GM18867 (cell line): ENCODE results near the gene CDC25A.

Experiments
- ATAC-seq: cut with Tn5 transposase; IDR thresholded peaks from one replicate; pipeline ENCODE4 v1.9.1; 2021; ENCODE audit warnings: mild to moderate bottlenecking, moderate library complexity; ENCODE audit not compliant: unreplicated experiment

The CDC25A gene

DNA sequence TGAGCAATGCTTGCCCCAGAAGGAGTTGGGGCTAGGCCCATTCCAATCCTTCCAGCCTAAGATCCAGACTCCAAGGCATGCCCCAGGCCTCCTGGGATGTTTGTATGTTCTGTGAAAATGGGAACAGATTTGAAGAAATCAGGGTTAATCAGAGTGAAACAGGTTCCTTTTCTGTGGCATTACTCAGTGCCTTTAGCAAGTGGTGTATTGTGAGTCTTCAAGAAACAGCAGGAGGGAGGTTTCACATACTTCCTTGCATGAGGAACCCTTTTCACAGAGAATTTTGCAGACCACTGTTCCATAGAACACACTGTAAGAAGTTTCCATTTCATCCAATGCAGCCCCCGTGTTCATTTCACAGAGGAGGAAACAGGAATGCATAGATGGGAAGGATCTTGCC lies 8.4 kb upstream of the CDC25A start:
- no peak for ATAC-seq

GRCh38 chr3:48194446-48195071 lies 6.3 kb upstream of the CDC25A start:
- ATAC-seq = no peak

GRCh38 chr3:48190911-48191310 lies 2.7 kb upstream of the CDC25A start:
- no peak for ATAC-seq

DNA sequence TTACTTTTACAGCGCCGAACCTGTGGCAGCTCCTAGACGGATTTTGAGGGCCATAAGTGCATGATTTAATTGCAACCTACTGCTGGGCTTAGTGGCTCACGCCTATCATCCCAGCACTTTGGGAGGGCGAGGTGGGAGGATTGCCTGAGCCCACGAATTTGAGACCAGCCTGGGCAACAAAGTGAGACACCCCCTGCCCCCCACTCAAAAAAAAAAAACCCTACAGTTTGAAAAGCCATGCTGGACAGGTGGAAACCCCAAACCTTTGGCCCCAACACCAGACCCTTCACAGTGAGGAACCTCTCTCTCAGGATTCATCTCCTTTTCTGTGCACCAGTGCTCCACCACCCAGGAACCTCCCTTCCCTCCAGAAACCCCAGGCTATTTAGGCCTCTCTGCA lies 1.1 kb upstream of the CDC25A start:
- ATAC-seq = no peak

DNA sequence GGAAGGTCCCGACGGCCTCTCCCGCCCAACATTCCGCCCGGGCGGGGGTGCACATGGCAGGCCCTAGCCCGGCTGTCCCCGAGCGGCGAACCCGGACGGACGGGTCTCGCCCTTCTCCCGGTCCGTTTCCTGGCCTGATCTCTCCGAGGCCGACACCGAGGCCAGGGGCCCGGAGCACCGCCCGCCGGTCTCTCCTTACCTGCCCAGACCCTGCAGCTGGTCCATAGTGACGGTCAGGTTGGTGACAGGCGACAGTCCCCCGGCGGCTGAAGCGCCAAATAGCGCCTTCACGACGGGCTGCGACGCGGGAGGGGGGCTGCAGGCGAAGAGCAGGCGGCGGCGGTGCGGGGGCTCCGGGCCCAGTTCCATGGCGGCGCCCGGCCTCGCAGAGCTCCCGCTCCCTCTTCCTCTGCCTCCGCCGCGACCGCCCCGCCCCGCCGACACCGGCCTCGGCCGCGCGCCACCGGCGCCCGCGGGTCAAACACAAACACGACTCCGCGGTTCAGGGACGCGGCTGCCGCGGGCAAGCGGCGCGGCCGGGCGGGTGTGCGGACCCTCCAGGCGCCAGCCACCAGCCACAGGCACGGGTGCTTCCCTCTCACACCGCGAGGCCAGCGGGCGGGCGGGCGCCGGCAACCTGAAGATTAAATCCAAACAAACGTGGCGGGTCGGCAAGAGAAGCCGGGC lies 495 bp downstream of the CDC25A start:
- ATAC-seq = peak; percentile 25

DNA sequence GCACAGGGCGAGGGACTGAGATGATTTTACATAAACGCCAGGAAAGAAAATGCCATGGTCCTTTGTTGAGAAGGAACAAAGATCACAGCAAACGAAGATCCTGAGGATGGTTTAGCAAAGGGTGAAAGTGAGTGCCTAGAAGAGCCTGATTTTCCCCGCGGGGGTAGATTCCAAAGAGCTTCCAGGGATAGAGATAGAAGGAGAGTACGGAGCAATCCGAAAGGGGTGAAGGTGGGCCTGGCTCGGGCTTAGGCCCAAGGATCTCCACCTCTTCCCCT lies 977 bp downstream of the CDC25A start:
- ATAC-seq = no peak

DNA sequence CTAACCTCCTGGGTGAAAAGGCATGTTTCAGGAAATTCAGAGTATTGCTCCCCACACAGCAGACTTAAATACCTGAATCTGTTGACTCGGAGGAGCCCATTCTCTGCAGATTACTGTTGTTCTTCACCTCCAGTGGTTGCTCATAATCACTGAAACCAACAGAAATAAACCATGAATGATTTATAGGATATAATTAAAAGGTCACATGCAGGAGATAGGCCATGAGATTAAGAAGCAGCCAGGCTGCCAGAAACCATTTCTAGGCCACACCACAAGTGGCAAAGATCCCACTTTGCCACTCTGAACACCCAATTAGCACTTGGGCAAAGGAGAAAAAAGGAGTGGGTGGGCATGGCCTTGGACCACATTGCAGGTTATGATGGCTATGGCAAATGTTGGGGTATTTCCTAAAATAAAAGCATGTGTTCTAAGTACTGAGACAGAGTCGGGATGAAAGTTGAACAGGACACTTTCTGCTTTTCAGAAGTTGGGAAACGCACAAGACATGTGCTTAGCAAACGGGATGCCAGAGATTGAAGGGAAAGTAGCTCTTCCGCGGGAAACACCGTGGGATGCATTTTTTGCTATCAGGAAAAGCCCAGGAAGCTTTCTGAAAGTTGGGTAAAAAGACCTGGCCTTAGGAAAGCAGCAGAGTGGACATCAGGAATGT lies 1.5 kb downstream of the CDC25A start:
- ATAC-seq = no peak

- ATAC-seq = no peak
Observed at GRCh38 chr3:48185129-48185528, 3.1 kb downstream of the CDC25A start.

GRCh38 chr3:48184299-48184698 lies 3.9 kb downstream of the CDC25A start:
- ATAC-seq = no peak

DNA sequence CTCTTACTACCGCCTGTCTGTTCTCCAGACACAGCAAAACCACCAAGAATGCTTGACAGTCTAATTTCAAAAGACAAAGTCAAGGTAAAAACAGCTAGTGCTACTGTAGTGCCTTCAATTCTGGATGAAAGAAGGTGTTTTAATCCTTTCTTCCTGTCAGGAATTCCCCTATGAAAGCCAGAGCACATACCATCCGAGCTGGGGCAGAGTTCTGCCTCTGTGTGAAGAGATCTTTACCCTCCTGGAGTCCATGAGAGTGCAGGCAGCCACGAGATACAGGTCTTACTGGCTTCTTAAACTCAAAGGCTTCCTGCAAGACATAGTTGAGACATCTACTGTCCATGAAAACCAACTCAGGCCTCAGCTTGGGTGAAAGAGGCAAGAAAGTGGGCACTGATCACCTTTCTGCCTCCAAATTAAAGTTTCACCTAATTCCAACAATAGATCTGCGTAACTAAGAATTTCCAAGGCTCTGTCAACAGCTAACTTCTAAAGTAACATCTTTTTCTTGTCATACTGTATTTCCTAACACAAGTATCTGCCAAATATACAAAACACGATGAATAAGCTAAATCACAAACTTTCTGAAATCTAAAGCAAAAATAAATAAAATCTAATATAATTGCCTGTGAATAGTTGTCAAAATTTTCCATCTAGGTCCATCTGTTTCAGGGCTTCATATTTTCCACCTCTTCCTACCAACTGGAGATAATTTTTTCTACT lies 7.5 kb downstream of the CDC25A start:
- ATAC-seq = no peak

- no peak for ATAC-seq
Observed at GRCh38 chr3:48180021-48180420, 8.2 kb downstream of the CDC25A start.

DNA sequence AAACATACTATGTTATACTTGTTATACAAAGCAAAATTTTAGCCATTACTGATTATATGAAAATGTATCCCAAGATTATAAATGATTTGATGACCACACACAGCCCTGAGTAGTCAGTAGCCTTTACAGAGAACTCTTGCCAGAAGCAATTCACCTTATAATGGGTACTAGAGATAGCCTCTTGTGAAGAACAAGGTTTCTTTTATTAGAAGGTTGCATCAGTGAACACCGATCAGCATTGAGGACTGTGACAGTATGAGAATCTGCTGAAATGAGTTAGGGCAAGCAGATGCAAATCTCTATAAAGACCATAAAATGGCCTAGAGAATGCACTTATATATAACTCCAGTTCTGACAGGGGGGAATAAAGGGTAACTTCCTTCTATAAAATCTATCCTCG lies 10.1 kb downstream of the CDC25A start:
- ATAC-seq = no peak

DNA sequence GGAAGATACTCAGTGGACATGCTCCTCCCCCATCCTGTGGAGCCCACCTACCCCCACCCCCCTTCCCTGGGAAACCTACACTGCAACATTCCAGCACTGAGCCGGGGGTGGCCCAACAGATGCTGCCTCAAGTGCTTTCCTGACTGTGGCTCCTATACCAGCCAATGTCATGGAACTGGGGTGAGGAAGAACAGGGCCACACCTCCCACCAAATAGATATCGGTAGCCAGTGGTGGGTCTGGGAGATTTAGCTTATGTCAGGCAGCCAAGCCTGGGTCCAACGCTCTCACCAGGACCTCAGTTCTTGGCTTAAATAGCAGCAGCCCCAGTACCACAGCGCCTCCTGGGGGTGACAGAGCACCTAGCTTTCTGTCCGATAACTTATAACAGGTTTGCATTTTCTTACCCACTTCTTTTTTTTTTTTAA lies 30.3 kb downstream of the CDC25A start:
- ATAC-seq = no peak

GRCh38 chr3:48157202-48157840 lies 30.9 kb downstream of the CDC25A start:
- ATAC-seq = no peak

DNA sequence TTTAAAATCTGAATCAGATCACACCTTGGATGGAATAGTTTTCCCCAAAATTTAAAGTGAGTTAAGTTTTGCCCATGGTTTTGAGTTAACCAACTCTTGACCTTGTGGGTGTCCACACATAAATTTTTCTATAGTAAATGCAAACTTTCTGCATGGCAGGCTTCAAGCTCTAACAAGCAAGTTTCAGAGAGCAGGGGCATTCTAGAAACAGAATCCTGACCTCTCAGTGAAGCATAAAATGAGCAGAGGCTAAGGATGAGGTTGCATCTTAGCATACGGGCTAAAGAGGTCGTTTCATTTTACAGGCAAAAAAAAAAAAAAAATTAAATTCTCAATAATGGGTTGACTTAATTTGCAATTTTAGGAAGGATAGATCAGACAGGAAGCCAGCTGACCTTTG lies 32.1 kb downstream of the CDC25A start:
- no peak for ATAC-seq

- no peak for ATAC-seq
Observed at GRCh38 chr3:48155122-48155521, 33.1 kb downstream of the CDC25A start.

DNA sequence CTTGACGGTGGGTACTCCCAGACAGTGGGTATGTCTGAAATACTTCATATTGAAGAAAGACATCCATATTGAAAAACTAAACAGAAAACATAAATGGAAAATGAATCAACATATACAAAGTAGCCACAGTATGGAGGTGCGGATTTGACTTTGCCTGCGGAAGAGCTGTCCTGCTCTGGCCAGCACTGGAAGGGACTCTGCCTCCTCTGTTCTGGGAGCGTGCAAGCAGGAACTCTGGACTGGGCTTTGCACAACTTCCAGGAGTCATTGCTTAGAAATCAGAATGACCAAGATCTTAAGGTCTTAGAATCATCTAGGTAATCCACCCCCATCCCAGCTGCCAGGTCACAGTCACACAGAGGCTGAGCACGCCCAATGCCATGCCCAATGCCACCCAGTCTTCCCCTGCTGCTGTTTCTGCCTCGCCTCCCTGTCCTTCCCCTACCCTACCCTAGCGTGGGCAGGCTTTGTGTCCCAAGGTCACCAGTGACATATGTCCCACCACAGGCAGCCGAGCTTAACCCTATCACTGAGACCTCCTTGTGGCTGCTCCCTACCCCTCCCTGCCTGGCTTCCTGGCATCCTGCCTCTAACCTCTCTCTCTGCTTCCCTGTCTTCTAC lies 36.3 kb downstream of the CDC25A start:
- no peak for ATAC-seq

GRCh38 chr3:48151058-48151806 lies 37.0 kb downstream of the CDC25A start:
- ATAC-seq = peak; percentile 59

DNA sequence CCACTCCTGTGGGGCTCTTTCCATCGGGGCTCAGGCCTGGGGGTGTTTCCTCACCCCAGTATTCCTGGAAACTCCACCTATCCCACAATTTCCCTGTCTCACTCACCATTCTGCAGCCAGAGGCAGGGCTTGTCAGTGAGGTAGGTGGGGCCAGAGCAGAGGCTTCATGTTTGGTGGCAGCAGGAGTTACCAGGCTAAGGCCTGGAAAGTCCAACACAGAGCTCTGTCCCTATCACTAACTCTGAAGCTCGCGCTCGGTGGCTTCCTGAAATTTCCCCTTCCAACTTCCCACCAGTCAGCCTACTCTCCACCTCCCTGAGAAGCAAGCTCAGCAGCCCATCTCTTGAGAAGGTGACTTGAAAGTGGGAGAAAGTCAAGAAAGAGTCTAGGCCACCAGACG lies 44.2 kb downstream of the CDC25A start:
- ATAC-seq = no peak

DNA sequence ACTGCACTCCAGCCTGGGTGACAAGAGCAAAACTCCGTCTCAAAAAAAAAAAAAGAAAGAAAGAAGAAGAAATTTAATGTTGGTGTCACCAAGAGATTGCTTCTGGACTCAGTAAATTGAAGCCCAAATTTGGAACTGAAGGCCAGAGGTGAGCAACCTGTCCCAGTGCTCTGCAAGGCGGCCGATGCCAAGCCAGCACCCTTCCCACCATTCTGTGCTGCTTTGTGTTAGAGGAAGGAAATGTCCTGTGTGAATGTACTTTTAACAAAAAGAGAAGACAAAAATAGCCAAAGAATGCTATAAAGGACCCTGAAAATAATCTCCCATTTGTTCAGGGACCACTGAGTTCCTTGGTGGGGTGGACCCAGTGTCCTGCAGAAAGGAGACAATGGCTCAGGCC lies 44.6 kb downstream of the CDC25A start:
- no peak for ATAC-seq
